Osteocyte (in vitro differentiated cells): ENCODE measurements around the gene TEX2. TPM values are rescaled to one million over a fixed set of nuclear protein-coding genes. Genes with fewer than 3 reads are reported as not detected.

ENCODE experiments used
- DNase-seq: peaks from one replicate; pipeline ENCODE4 v3.0.0; 2021; ENCODE audit warnings: mixed read lengths; ENCODE audit not compliant: unreplicated experiment; ENCODE audit errors: extremely low spot score
- H3K27ac Mint-ChIP-seq: one replicate; pipeline ENCODE4 v1.8.0; 2021; ENCODE audit warnings: mild to moderate bottlenecking, mixed read lengths; ENCODE audit not compliant: unreplicated experiment
- H3K27me3 Mint-ChIP-seq: one replicate; pipeline ENCODE4 v1.8.0; 2021; ENCODE audit warnings: mixed read lengths; ENCODE audit not compliant: unreplicated experiment
- H3K36me3 Mint-ChIP-seq: one replicate; pipeline ENCODE4 v1.8.0; 2021; ENCODE audit warnings: mixed read lengths; ENCODE audit not compliant: unreplicated experiment
- H3K4me1 Mint-ChIP-seq: one replicate; pipeline ENCODE4 v1.8.0; 2021; ENCODE audit warnings: mixed read lengths; ENCODE audit not compliant: unreplicated experiment
- H3K4me3 Mint-ChIP-seq: one replicate; pipeline ENCODE4 v1.8.0; 2021; ENCODE audit warnings: mild to moderate bottlenecking, moderate library complexity, mixed read lengths; ENCODE audit not compliant: unreplicated experiment
- H3K9me3 Mint-ChIP-seq: one replicate; pipeline ENCODE4 v1.8.0; 2021; ENCODE audit warnings: mixed read lengths; ENCODE audit not compliant: unreplicated experiment
- total RNA-seq: library from RNA; stranded (reverse); gene quantifications from 2 replicates; pipeline ENCODE4 v1.2.1, GENCODE V29; 2021
- TF ChIP-seq, protein P1 (sequence below): fragments of 200-600 bp; sonication (generic); IDR thresholded peaks from 2 replicates; pipeline ENCODE4 v1.5.0; 2021; ENCODE audit warnings: antibody characterized with exemption, mild to moderate bottlenecking, moderate library complexity

TEX2 gene
- total RNA-seq, 1 donor from 2014 or later, result 73.5 TPM

DNA sequence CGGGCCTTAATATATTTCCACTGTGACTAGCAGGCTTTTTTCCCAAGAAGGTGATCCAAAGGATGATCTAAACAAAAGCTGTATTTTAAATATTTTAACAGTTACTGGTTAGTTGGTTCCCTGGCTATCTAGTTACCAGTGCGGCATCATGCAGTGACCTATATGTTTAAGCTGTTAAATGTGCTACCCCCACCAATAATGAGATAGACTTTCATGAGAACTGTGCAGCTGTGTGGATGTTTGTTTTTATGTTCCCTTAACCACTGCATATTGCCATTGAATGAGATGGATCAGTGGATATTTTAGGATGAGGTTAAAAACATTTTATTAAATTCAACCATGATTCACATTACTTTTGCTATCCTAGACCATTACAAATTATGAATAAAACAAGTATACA lies 150.1 kb downstream of the TEX2 start:
- peaks cover 2% of the 10 kb centered on the region for H3K36me3 Mint-ChIP-seq
- TF ChIP-seq, protein P1, sequence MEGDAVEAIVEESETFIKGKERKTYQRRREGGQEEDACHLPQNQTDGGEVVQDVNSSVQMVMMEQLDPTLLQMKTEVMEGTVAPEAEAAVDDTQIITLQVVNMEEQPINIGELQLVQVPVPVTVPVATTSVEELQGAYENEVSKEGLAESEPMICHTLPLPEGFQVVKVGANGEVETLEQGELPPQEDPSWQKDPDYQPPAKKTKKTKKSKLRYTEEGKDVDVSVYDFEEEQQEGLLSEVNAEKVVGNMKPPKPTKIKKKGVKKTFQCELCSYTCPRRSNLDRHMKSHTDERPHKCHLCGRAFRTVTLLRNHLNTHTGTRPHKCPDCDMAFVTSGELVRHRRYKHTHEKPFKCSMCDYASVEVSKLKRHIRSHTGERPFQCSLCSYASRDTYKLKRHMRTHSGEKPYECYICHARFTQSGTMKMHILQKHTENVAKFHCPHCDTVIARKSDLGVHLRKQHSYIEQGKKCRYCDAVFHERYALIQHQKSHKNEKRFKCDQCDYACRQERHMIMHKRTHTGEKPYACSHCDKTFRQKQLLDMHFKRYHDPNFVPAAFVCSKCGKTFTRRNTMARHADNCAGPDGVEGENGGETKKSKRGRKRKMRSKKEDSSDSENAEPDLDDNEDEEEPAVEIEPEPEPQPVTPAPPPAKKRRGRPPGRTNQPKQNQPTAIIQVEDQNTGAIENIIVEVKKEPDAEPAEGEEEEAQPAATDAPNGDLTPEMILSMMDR, result no peak
- no peaks in the 10 kb centered on the region for H3K9me3 Mint-ChIP-seq
- no peaks in the 10 kb centered on the region for H3K27me3 Mint-ChIP-seq
- H3K4me3 Mint-ChIP-seq, result no peak overlapping the region
- peaks cover 33% of the 10 kb centered on the region for H3K4me1 Mint-ChIP-seq
- H3K27ac Mint-ChIP-seq, result no peak overlapping the region
- no peak for DNase-seq

- Mint-ChIP-seq H3K27ac (no peak overlapping the region), H3K9me3 (no peaks in the 10 kb centered on the region), H3K4me1 (peaks cover 40% of the 10 kb centered on the region), H3K27me3 (no peaks in the 10 kb centered on the region), H3K36me3 (peaks cover 2% of the 10 kb centered on the region), H3K4me3 (no peak overlapping the region)
- TF ChIP-seq, protein P1, result no peak
- DNase-seq, result no peak
Measured at GRCh38 chr17:64111831-64112230, 151.2 kb downstream of the TEX2 start.

GRCh38 chr17:64110379-64111152 lies 152.5 kb downstream of the TEX2 start:
- H3K4me3 Mint-ChIP-seq, result no peak overlapping the region
- TF ChIP-seq, protein P1, result no peak

GRCh38 chr17:64109400-64109799 lies 153.7 kb downstream of the TEX2 start:
- TF ChIP-seq, protein P1, result no peak
- Mint-ChIP-seq H3K36me3 (peaks cover 2% of the 10 kb centered on the region), H3K27ac (peak overlapping the region; percentile 64), H3K9me3 (no peaks in the 10 kb centered on the region), H3K4me1 (peaks cover 42% of the 10 kb centered on the region), H3K4me3 (no peak overlapping the region), H3K27me3 (no peaks in the 10 kb centered on the region)
- DNase-seq, result no peak

More at GRCh38 chr17:64110379-64111152, 152.5 kb downstream of the TEX2 start:
- no peak for DNase-seq
- Mint-ChIP-seq H3K27me3 (no peaks in the 10 kb centered on the region), H3K9me3 (no peaks in the 10 kb centered on the region), H3K27ac (peak overlapping the region; percentile 64), H3K36me3 (peaks cover 2% of the 10 kb centered on the region), H3K4me1 (peaks cover 42% of the 10 kb centered on the region)

DNA sequence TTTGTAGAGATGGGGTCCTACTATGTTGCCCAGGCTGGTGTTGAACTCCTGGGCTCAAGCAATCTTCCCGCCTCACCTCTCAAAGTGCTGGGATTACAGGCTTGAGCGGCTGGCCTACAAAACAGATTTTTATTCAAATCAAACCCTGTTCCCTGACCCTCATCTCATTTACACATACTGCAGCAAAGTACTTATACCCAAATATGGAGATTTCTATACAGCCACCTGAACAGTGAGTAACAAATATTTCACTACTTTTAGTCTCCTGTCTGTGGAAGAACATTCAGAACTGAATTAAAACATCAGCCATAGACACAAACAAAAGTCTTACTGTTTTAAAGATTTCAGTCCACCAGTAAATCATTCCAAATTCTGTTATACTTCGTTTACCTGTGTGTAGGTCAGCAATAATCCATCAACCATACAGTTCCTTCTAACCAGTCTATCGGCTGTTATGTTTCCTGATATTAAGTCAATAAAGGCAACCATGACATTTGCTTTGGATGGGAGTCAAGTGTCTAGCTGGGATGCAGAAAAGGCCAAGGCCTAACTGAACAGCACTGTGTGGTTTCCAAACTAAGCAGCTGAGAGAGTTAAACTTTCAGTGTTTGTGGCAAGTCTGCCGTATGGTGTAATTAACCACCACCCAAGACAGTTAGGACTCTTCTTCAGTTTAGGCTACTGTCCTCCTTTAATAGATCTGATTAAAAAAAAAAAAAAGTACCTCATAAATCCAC lies 155.4 kb downstream of the TEX2 start:
- peaks cover 36% of the 10 kb centered on the region for H3K4me1 Mint-ChIP-seq
- DNase-seq, result peak; percentile 34
- H3K27ac Mint-ChIP-seq, result peak overlapping the region; percentile 27

More for the DNA sequence above, 155.4 kb downstream of the TEX2 start:
- Mint-ChIP-seq H3K27me3 (no peaks in the 10 kb centered on the region), H3K9me3 (no peaks in the 10 kb centered on the region), H3K4me3 (no peak overlapping the region), H3K36me3 (no peaks in the 10 kb centered on the region)
- TF ChIP-seq, protein P1, result no peak
